ENCODE data around the gene SLC35C1.

Gene SLC35C1
- total RNA-seq = 10.1 to 21.8 (median 16.8) reads per million in 4 donors

DNA sequence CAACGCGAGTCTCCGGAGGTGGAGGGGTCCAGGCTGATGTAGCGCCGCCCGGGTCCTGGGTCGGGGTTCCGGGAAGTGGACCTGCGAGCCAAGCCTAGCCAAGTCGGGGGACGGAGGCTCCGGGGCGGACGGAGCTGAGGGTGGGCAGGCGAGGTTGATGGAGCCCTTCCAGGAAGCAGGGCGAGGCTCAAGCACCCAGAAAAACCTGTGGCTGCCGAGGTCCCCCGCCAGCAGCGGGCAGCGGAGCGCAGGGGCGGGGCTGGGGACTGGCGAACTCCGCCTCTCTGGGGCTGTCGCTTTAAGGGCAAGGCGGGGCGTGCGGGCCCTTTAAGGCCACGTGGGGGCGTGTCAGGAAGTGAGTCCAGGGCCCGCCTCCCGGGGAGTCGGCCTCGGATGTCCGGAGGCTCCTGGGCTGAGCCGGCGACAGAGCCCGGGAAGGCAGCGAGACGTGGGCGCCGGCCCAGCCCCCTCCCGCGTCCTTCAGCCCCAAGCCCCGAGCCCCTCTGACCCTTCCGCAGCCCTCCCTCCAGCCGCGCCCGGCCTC is at the start of gene SLC35C1:
TSS of gene SLC35C1 (plus strand) at position 389 of the 544 bp plus-strand sequence. CDS start 653 bp downstream, outside the sequence.
- peak; percentile 93 to 96 (median 94) for DNase-seq

DNA sequence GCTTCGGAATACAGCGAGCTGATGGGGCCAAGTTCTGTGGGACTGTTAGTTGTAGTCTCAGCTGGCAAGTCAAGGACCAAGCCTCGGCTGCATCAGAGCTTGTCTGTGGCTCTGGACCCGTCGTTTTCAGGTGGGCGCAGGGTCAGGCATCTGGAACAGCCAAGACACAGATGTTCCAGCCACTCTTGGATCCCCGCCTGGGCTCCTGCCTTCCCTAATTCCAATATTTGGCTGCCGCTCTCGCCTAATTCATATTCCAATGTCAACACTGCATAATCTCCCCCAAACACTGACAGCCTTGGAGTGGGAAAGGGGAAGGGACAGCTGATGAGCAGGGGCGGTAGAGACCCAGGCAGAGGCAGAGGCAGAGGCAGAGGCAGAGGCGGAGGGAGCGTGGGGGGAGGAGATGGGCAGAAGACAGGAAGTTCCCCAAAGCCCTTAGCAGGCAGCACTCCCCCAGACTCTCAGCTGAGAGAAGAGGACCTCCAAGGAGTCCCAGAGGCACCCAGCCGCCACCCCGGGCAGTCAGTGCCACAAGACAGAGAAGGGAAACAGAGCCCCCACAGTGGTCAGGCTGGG is 49.6 kb upstream of the SLC35C1 start:
- no peak for DNase-seq

DNA sequence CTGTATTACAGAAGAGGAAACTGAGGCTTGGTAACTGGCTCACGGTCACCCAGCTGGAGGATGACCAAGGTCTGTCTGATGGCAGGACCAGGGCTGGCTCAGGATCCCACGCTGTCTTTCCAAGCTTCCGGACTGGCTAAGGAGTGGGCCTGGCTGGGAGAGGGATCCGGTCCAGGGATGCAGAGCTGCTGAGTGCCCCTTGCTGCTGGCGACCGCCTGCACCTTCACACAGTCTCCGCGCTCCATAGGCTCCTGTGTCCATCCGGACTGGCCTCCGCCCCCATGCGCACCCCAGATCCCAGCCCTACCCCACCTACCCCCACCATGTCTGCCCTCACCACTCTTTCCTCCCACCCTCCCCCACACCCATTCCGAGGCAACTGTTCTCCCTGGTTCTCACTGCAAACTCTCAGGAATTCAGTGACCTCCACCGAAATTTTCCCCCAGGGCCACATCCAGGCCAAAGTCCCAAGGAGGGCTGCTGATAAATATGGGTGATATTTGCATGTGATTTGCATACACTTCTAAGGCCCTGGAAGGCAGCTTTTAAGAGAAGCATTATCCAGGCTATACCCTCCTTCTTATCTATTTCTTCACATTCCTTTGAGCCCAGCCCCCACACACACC is 48.5 kb upstream of the SLC35C1 start:
- no peak for DNase-seq

DNA sequence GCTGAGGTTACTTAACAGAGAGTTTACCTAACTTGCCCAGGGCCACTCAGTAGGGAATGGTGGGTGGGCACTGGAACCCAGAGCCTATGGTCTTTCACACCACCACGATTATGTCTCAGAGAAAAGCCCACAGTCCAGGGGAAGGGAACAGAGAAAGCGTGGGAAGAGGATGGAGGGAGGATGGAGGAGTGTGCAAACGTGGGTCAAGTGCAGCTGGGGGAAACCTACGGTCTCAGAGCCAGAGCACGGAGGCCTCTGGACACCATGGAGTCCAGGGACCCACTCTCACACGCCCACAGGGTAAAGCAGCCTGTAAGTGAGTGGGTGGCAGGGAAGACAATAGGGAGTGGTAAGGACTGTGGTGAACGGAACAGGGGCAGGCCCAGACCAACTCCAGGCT is 47.3 kb upstream of the SLC35C1 start:
- DNase-seq = no peak

DNA sequence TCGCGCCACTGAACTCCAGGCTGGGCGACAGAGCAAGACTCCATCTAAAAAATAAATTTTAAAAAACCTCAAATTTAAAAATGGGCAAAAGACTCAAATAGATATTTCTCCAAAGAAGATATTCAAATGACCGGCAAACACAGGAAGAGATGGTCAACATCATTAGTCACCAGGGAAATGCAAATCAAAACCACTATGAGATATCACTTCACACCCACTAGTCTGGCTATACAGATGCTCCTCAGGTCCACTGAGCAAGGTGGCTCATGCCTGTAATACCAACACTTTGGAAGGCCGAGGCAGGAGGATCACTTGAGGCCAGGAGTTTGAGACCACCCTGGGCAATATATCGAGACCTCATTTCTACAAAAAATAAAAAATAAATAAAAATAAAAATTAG is 43.3 kb upstream of the SLC35C1 start:
- DNase-seq = no peak

DNA sequence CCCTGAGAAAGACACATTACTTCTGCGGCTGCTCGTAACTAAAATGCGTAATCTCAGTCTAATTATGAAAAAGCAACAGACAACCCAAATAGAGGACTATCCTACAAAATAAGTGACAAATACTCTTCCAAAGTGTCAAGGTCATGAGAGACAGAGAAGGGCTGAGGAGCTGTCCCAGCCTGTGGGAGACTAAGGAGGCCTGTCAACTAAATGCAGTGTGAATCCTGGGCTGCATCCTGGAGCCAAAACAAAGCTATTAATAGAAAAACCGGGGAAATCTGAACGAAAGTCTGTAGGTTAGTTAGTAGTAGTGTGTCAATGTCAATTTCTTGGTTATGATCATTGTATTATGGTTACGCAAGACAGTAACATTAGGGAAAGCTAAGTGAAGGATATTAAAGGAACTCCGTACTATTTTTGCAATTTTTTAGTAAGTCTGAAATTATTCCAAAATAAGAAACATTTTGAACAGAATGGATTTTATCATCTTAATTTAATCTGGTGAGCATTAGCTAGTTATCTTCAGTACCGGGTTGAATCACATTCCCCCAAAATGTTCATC is 39.8 kb upstream of the SLC35C1 start:
- no peak for DNase-seq

DNA sequence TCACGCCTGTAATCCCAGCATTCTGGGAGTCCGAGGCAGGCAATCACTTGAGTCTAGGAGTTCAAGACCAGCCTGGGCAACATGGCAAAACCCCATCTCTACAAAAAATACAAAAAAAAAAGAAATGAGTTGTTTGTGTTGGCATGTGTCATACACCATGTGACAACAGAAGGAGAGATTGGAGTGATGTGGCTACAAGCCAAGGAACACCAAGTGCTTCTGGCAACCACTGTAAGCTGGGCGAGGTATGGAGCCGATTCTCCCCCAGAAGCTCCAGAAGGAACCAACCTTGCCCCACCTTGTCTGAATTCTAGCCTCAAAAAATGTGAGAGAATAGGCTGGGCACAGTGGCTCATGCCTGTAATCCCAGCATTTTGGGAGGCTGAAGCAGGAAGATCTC is 39.1 kb upstream of the SLC35C1 start:
- no peak for DNase-seq

DNA sequence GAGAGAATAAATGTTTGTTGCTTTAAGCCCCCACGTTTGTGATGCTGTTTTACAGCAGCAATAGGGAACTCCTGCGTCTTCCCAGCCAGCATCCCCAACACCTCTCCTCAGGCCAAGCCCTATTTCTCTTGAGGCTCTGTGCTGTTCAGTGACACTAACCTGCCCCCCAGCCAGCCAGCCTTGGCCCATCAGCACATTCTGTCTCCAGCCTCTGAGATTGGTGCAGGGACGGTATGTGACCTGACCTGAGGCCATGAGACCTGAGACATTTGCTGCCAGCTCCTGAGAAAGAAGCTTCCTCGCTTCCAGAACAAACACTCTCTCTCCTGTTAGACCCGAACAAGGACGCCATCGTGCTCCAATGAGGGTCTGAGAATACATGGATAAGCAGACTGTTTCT is 38.5 kb upstream of the SLC35C1 start:
- DNase-seq = no peak

DNA sequence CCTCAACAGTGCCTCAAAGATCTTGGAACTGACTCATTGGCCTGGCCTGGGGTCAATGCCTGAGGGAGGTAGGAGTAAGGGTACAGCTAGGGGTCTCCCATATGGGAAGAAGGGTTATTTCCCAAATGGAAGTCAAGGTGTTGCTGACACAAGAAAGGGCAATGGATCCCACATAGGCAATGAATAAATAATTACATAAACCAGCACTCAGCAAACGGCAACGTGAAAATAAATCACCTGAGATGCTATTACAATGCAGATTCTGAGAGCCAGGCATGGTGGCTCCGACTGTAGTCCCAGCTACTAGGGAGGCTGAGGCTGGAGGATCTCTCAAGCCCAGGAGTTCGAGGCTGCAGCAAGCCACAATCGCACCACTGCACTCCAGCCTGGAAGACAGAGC is 36.5 kb upstream of the SLC35C1 start:
- DNase-seq = no peak

DNA sequence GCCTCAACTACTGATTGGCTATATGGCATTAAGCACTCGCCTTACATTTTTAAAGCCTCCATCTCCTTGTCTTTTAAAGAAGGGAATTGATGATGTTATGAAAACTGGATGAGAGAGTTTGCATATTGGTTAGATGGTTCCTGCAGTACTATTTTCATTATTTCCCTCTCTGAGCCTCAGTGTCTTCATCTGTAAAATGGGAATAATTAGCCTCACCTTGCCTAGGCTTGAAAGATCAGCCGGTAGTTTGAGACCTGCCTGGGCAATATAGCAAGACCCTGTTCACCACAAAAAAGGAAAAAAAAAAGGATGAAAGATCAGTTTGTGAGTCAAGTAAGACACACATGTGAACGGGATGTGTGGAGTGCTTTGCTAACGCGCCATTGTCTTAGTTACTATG is 35.0 kb upstream of the SLC35C1 start:
- DNase-seq = no peak

DNA sequence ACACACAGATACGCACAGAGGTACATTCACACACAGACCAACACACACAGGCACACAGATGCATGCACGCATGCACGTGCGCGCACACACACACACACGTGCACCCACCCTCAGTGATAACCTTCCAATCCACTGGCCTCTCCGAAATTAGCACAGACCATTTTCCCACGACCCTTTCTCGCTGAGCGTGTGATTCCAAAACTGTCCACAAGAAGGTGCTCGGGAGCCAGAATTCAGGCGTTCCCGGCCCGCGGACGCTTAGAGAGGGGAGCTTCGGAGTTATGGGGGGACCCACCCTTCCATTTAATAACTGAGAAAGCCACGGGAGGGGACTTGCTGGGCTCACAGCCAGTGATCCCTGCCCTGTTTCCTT is 33.8 kb upstream of the SLC35C1 start:
- DNase-seq = peak; percentile 28 to 65 (median 48)

DNA sequence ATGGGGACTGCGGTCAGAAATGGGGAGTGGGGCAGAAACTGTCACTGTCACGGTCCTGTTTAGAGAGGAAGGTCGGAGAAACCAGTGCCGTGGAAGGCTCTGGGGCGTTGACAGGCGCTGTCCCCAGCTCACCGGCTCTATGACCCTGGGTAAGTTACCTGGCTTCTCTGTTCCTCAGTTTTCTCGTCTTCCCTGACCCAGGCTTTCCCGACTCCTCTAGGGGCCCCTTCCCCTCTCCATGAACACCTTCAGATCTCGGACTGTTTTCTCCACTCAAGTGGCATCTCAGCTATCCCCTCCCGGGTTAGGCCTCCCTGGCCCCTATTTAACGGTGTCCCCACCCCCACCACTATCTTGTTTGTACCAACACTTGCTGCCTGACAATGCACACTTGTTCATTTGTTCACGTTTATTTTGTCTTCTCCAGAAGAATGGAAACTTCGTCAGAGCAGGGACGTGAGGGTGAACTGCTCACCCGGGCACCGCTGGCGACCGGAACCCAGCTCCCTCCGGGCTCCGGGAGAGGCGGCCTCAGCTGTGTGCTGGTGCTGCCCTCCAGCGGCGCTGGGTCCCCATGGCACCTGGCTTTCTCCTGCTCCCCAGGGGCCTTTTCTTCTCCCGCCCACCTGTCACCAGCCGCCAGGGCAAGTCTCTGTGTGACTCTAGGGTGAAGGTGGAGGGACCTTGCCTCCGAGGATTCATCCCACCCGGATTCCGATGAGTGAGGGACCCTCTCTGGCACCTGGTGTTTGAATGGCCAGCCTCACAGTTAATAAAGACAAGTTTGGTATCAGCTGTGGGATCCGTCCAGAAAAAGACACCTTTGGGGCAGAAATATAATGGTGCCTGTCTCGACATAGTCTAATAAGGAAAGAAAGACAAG is 33.1 kb upstream of the SLC35C1 start:
- DNase-seq = peak; percentile 49 to 78 (median 70)

DNA sequence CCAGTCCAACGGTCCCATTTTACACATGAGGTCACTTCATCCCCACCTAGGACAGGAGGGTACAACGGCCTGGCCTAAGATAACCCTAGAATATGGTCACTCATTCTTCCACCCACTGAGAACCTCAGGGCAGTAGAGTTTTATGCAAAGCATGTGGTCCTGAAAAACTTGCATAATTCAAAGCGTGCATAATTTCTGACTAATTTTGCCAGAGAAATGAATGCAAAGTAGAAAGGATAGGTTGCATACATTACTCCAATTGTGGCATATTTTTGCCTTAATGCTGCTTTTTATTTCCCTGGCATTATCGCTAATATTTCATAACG is 32.5 kb upstream of the SLC35C1 start:
- no peak for DNase-seq

DNA sequence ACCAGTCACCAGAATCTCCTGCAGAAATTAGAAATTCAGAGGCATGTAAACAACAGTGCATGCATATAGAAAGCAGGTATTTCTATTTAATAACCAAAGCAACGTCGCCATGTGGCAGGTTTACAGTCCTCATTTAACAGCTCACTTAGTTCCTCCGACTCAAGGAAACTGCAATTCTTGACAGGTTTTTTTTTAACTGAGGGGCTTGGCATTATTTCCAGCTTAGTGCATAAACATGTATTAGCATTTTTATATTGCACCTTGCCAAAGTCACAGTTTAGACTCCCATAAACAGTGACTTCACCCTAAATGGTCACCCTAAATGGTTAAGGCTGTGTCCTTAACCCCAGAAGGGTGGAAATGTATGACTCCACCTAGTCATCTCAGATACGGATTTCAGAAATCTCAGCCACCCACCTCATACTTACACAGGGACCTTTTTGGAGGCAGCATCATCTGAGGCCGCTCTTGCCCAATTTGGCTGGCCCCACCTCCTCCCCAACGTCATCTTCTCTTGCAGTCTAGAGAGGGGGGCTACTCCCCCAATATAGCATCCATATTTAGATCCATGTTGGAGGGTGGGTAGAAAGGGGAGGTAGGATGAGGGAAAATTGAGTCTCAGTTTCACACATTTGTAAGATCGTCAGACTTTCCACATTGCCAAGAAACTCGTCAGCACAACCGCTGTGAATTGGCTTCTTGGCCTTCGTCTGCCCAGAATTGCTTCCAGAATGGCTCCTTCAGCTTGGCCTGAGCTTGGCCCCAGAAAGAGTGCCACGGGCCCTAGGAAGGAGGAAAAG is 31.8 kb upstream of the SLC35C1 start:
- no peak for DNase-seq

DNA sequence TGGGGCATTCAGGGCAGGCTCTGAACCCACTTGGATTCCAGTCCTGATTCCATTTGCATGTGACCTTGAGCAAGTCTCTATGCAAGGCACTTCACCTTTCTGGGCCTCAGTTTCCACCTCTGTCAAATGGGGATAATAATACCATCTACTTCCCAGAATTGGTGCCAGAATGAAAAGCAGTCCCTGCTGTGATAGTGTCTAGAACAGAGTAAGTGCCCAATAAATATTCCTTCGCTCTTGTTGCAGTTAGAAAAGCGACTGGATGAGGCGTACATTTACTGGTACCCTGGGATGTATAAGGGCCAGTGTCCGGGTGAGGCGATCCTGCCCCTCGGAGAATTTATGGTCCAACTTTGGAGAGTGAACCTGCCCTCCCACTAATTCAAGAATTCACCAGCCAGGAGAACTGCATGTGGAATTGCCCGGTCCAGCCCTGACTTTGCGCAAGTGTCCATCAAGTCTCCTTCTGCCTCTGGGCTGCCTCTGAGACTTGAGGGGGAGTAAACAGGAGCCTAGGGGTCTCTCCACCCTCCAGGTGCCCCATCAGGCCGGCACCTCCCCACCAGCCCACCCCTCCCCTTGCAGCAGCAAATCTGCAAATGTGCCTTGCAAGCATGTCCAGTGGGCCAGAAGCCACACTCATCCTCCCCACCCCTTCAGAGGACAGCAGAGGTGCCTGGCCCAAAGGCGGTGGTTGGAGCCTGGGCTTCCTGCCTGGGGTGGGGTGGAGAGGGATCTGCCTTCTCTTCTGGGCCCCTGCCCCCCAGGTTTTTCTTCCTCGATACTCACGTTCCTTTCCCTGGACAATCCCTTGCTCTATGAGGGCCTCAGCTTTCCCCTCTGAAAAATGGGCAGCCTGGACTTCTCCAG is 30.9 kb upstream of the SLC35C1 start:
- DNase-seq = no peak

DNA sequence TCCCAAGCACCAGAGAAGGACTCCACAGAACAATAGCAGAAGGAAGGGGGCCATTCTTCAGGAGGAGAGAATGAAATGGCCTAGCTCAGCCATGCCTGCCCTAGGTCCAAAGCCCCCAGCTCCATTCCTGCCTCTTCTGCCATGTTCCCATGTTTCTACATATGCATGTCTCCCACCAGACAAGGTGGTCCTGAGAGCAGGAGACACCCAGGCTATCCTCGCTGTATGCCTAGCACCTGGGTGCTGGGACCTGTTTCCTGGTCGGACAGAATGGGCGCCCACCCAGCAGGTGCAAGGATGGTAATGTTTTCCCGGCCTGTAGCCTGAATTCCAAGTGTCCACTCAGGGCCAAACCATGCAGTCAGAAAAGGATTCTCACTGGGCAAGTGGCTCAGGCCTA is 30.2 kb upstream of the SLC35C1 start:
- no peak for DNase-seq

DNA sequence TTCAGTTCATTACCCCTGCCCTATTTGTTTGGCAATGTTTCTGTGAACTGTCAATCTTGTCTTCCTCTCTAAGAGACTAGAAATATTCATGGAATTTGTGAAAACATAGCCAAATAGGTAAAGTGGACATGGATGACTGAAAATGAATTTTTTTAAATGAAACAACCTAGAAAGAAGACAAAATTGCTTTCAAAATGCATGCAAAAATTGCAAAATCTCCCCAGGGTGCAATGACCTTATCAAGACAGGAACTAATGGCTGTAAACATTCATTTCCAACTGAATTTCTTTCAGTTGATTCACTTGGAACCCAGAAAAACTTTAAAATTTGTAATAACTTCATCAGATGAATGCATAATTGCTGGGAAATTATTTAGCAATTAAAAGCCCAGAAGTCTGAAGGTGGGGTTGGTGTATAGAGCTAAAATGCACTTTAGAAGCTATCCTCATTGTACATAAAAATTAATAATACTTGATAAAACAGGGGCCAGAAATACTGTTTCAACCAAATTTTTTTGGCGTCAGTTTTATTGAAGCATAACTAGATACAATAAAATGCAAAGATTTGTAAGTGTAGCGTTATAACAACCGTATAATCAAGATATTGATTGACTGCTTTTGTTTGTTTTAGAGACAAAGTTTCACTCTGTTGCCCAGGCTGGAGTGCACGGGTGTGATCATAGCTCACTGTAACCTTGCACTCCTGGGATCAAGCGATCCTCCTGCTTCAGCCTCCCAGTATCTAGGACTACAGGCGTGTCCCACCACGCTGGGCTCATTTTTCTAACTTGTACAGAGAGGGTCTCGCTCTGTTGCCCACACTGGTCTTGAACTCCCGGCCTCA is 27.6 kb upstream of the SLC35C1 start:
- DNase-seq = no peak

DNA sequence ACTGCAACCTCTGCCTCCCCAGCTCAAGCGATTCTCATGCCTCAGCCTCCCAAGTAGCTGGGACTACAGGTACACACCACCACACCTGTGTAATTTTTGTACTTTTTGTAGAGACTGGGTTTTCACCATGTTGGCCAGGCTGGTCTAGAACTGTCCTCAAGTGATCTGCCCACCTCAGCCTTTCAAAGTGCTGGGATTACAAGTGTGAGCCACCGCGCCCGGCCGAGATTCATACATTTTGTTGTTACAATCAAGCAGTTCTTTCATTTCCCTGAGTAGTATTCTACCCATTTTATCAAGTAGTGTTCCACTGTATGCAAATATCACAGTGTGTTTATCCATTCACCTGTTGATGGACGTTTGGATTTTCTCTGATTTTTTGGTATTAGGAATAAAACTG is 26.6 kb upstream of the SLC35C1 start:
- no peak for DNase-seq

DNA sequence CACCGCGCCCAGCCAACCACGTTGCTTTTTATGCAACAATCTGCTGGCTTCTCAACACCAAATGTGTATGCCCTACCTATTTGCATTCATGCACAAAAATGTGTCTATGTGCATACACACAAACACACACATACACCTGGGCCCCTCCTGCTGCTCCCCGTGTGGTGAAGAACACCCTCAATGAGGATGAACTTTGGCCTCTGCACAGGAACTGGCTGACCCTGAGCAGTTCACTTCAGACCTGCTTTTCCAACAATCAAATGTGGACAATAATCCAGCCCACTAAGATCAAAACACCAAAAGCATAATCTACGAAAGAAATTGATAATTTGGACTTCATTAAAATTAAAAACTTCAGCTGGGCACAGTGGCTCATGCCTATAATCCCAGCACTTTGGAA is 25.3 kb upstream of the SLC35C1 start:
- no peak for DNase-seq

DNA sequence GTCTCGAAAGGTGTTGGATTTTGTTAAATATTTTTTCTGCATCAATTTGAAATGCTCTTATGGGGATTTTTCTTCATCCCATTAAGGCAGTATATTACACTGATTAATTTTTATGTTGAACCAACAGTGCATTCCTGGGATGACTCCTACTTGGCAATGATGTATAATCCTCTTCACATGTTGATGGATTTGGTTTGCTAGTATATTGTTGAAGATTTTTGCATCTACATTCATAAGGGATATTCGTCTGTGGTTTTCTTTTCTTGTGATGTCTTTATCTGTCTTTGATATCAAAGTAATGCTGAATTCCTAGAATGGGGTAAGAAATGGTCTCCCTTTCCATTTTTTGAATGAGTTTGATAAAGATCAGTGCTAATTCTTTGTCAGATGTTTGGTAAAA is 18.7 kb upstream of the SLC35C1 start:
- no peak for DNase-seq

DNA sequence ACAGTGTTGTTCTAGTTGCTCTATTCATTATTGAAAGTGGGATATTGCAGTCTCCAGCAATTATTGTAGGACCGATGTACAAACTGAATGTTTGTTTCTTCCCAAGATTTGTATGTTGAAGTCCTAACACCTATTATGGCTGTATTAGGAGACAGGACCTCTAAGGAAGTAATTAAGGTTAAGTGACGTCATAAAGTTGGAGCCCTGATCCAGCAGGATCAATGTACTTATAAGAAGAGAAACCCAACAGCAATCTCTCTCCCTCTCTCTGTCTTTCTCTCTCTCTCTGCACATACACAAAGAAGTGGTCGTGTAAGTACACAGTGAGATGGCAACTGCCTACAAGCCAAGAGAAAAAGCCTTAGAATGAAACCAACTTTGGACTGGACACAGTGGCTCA is 16.1 kb upstream of the SLC35C1 start:
- no peak for DNase-seq

Data from T-helper 1 cell (primary cell).